GM21737 (cell line): ENCODE measurements around the gene CA10.

Experiments used
- ATAC-seq: cut with Tn5 transposase; IDR thresholded peaks from one replicate; pipeline ENCODE4 v1.9.1; 2021; ENCODE audit warnings: mild to moderate bottlenecking, moderate library complexity; ENCODE audit not compliant: unreplicated experiment

Gene CA10

GRCh38 chr17:51661403-51661802, 497.1 kb downstream of the CA10 start:
- no peak for ATAC-seq

- ATAC-seq: no peak
Observed at GRCh38 chr17:51660266-51660665, 498.2 kb downstream of the CA10 start.

DNA sequence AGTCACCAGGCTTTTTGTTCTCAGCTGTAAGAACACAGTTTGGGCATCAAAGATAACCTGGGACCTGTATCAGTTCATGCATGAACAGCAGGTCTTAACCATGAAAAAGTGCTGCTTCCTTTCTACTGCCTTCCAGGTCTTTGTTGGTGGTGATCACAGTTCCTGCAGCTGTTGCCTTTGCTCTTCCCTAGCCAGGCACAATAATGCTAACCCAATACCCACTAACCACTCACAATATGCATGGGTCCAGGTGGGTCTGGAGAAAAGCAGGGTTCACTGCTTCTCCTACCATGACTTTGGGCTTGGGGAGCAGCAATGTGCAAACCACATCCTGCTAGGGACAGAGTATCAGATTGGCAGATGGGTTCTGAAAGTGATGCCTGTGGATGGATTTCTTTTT, 501.3 kb downstream of the CA10 start:
- no peak for ATAC-seq

DNA sequence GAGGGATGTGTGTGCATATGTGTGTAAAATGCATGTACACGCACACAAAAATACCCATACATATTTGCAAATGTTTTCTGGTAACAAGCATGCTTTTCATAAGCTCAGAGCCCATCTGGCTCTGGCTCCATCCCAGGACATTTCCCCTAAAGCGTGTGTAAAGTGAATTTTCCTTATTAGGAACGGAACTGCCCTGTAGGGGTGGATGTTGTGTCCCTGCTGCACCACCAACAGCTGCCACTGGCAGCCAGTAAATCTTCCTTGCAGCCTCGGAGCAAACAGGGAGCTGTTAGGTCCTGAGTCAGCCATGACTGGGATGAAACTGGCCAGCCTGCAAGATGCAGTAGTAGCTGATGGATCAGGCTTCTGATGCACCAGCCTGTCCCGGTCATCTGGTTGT, 504.6 kb downstream of the CA10 start:
- no peak for ATAC-seq

GRCh38 chr17:51652529-51652928, 506.0 kb downstream of the CA10 start:
- ATAC-seq: no peak

- ATAC-seq: no peak
Observed at GRCh38 chr17:51651513-51652298, 506.8 kb downstream of the CA10 start.

- no peak for ATAC-seq
Observed at GRCh38 chr17:51650772-51651171, 507.7 kb downstream of the CA10 start.

DNA sequence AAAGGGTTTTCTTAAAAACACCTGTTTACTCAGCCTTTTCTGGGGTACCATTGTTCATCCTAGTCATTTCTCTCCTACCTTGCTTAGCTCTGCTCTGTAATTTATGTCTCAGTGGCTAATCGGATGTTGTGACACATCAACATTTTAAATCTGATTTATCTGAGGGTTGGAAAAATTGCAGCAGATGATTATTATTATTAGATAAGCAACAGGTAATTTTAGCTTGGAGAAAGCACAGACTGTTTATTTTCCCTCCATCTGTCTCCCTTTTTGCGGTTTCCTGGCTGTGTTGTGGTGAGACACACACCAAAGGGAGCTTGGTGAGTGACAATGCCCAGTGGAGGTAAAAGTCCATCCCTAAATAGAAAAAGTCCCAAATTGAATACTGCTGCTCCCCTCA, 508.3 kb downstream of the CA10 start:
- no peak for ATAC-seq

- ATAC-seq: no peak
Observed at GRCh38 chr17:51647826-51648225, 510.7 kb downstream of the CA10 start.

DNA sequence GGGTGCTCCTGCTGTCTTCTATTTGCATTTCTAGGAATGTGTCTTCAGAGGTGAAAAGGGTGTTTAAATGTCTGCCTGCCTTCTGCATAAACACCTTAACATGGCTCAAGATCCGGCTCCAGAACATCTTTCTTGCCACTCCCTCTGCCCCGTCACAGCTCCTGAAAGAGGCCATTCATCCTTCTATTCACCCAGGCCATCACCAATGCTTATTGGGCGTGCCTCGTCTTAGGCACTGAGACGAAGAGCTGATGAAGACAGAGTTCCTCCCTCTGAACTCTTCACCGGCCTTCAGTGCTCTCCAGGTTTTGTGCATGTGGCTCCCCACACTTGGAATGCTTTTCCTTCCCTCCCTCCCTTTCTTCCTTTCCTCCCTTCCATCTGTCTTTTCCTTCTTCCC, 511.4 kb downstream of the CA10 start:
- ATAC-seq: no peak

DNA sequence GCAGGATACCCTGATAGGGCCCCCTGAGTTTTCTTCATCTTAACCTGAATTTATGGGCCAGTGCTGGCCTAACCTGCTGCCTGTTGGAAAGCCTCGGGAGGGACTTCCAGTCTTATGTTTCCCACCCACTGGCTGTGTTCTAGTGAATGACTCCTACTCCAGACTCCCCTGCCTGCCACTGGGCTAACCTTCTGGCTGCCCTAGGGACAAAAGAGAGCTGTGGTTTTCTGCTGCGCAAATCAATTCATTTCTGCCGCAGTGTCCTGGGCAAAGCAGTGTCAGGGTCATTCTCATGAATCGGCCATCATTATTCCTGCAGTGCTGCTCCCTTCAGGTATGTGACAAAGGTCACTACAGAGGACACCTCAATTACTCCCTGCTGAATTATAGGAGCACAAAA, 512.0 kb downstream of the CA10 start:
- no peak for ATAC-seq

GRCh38 chr17:51645056-51645455, 513.5 kb downstream of the CA10 start:
- ATAC-seq: no peak

- ATAC-seq: no peak
Observed at GRCh38 chr17:51643702-51644490, 514.6 kb downstream of the CA10 start.

- no peak for ATAC-seq
Observed at GRCh38 chr17:51642029-51642428, 516.5 kb downstream of the CA10 start.

- no peak for ATAC-seq
Observed at GRCh38 chr17:51640108-51640622, 518.3 kb downstream of the CA10 start.

GRCh38 chr17:51638971-51639370, 519.5 kb downstream of the CA10 start:
- ATAC-seq: no peak

DNA sequence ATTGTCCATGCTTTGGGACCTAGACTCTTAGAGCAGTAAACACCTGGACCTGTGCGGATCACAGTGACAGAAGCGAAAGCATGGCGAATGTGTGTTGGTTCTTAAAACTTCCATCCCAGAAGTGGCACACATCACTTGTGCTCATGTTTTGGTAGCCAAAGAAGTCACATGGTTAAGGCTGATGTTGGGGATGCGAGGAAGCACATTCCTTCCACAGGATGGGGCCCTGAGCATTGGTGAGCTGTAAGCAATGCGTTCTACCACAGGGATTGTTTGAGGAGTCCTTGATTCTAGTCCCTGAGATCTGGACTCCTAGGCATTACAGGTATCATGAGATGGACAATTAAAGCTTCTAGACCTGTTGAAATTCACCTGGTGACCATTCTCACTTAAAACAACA, 522.2 kb downstream of the CA10 start:
- no peak for ATAC-seq

- no peak for ATAC-seq
Observed at GRCh38 chr17:51630101-51630671, 528.3 kb downstream of the CA10 start.

DNA sequence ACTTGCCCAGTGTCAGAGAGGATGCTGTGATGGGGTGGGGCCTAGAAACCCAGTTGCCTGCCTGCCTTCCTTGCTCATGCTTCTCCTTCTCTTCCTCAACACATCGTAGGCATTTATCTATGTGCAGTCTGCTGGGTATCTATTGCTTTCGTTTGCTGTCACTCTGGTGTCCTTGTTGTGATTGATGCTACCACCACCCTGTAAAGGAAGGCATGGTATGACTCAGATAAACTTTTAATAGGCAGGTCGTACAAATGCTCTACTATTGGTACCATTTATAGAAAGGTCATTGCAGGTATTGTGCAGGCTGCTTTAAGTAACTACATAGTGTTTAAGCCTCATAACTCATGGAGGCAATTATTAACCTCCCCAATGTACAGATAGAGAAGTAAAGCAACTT, 529.3 kb downstream of the CA10 start:
- no peak for ATAC-seq

GRCh38 chr17:51627779-51628178, 530.7 kb downstream of the CA10 start:
- no peak for ATAC-seq

DNA sequence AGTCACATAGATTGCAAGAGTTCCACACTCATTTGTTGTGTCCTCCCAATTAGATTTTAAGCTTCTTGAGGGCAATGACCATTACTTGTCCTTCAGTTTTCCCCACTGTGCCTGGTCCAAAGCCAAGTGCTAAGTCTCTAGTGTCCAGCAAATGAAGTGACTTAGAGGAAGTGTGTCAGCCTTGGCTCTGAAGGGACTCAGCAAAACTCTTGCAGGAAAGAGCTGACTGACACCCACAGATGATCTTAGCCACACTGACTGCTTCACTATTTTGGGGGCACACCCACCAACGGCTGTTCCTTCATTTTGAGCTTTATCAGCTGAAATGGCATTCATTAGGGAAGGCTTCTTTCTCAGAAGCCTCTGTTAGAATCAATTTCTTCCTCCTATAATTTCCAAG, 540.0 kb downstream of the CA10 start:
- no peak for ATAC-seq

DNA sequence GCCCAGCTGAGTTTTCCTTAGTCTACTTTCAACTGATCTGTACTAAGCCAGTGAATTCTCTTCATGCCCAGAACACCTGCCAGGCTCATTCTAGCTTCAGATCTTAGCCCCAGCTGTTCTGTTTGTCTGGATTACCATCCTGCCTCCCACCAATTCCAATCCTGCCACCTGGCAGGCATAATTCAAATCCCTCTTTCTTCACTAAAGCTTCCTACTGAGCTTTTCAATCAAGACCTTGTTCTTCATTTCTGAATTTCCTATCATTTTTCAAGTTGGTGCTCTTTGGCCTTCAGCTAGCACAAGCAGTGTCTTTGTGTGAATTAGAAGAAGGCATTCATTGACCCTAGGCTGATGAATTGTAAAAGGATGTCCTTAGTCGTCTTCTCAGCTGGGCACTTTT, 540.5 kb downstream of the CA10 start:
- no peak for ATAC-seq
